ENCODE measurements around the gene SLC2A4. TPM values are rescaled to one million over a fixed set of nuclear protein-coding genes. Genes with fewer than 3 reads are reported as not detected.

Gene SLC2A4
- total and polyA plus RNA-seq, 5 donors, result 57.6 to 146 (median 102) TPM

DNA sequence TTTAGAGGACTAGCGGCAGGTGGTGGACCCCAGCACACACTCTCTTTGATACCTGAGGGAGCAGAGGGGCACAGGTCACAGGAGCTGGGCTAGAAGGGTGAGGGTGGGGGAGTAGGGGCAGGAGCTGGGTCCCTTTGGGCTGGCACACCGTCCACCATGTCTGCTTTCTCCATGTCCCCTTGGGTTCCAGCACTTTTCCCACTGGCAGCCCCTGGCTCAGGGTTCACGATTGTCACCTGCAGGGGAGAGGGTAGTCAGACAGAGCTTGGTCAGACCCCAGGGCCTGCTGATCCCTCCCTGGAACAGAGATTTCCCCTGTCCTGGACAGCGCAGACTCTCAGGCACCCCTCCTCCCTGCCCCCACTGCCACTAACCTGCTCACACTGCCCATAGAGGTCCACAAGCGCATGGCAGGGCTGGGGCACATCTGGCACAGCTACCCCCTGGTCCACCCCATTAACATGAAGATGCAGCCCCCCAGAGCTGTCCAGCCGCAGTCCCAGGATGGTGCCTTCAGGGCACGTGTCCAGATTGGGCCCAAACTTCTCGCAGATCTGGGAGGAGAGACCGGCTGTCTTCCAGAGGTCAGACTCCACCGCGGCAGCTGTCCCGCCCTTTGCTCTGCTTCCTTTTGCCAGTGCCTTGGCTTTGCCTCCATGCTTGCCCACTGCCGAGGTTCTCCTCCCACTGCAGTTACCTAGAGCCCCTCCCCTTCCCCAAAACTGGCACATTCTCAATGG, 36.8 kb downstream of the SLC2A4 start:
- no peak overlapping the region for H3K4me3 ChIP-seq (ENCODE audit: low read length)
- 88% methylated on average over 13 of the region's 13 CpGs for WGBS

DNA sequence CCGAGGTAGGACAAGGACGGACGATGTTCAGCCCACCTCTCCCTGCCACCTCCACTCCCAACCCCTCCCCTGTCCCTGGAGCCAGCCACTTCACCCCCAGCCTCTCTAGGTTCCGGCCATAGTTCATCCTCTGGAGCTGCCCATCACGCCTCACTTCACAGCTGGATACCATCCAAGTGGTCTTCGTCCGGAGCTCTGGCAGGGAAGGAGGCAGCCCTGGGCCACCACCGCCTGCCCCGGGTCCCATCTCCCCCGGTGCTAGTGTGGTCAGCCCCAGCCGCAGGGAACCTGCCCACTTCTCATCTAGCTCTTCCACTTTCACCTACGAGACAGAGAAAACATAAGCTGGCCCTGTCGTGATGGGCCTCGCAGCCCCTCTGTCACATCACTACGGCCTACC, 39.9 kb downstream of the SLC2A4 start:
- intact Hi-C loops (cut with DNase I), result no loop called here
- Histone ChIP-seq H3K9me3 (ENCODE audit: control insufficient read depth, low read length) (no peaks in the 10 kb centered on the region), H3K4me1 (ENCODE audit: control insufficient read depth, insufficient read depth, low read length) (no peaks in the 10 kb centered on the region), H3K27me3 (ENCODE audit: control insufficient read depth, insufficient read depth) (no peaks in the 10 kb centered on the region), H3K27ac (ENCODE audit: low read length) (no peak overlapping the region), H3K4me3 (ENCODE audit: low read length) (no peak overlapping the region)
- WGBS, result 88% methylated on average over 15 of the region's 15 CpGs
- ATAC-seq (no peak), DNase-seq (peak in 2 of 3 donors; percentile 6 to 25)

More for the DNA sequence above, 36.8 kb downstream of the SLC2A4 start:
- peaks cover 3% of the 10 kb centered on the region for H3K4me1 ChIP-seq (ENCODE audit: control insufficient read depth, insufficient read depth, low read length)
- H3K9me3 ChIP-seq (ENCODE audit: control insufficient read depth, low read length), result no peaks in the 10 kb centered on the region
- ATAC-seq (no peak), DNase-seq (peak in 1 of 3 donors; percentile 46)
- H3K27me3 ChIP-seq (ENCODE audit: control insufficient read depth, insufficient read depth), result no peaks in the 10 kb centered on the region
- H3K27ac ChIP-seq (ENCODE audit: low read length), result no peak overlapping the region
- intact Hi-C loops (cut with DNase I), result no loop called here

DNA sequence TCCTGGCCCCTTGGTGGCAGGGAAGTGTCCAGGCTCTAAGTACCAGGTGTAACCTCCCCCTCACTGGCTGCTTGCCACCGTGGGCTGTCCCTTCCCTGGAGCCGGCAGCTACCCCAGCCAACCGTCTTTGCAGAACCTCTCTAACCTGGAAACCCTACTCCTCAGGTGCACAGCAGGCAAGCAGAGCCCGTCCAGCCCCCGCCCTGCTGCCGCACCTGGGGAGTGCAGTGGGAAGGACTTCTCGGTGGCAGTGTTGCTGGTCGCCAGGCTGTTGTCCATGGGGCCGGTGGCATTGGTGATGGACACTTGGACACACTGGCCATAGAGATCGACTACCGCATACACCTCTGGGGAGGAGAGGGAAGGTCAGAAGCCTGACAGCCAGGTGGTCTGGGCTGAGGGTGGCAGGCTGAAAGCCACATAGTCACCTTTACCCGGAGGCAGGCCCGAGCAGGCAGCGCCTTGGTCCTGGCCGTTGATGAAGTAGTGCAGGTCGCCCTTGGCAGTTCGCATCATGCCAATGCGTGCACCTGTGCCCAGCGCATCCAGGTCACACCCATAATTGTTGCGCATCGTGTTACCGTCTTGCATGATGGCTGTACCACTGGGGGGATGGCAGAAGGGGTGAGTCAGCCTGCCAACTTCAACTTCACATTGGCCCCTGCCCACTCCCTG, 41.1 kb downstream of the SLC2A4 start:
- no peaks in the 10 kb centered on the region for H3K27me3 ChIP-seq (ENCODE audit: control insufficient read depth, insufficient read depth)
- no peak overlapping the region for H3K27ac ChIP-seq (ENCODE audit: low read length)
- 93% methylated on average over 22 of the region's 22 CpGs for WGBS
- no peaks in the 10 kb centered on the region for H3K4me1 ChIP-seq (ENCODE audit: control insufficient read depth, insufficient read depth, low read length)
- no peak overlapping the region for H3K4me3 ChIP-seq (ENCODE audit: low read length)
- intact Hi-C loops (cut with DNase I), result no loop called here
- H3K9me3 ChIP-seq (ENCODE audit: control insufficient read depth, low read length), result no peaks in the 10 kb centered on the region
- peak in 2 of 3 donors; percentile 11 to 49 for DNase-seq
- ATAC-seq, result no peak

DNA sequence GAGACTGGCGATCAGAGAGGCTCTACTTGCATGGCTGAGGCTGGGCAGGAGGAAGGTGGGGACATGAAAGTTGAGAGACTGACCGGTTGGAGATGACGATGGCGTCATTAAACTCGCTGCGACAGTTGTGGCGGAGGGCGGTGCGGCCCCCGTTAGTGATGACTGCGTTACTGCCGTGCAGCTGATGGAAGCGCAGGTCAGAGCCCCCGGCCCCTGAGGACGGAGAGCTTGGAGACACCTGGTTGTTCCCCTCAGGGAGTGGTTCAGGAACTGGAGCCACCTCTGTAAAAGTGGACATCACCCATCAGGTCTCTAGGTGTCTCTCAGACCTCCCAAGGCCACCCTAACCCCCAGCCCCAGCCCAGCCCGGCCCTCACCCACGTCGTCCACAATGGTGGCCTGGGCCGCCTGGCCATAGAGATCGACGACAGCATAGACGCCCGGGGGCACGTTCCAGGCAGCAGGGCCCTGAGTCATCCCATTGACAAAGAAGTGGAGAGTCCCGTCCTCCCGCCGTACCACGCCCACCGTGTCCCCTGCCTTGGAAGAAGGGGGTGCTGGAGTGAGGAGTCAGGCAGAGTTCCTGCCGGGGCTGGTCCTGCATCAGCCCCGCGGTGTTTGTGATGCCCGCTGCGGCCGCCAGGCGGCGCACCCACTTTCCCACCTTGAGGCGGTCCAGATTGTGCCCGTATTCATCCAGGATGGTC, 42.4 kb downstream of the SLC2A4 start:
- intact Hi-C loops (cut with DNase I), result no loop called here
- H3K27me3 ChIP-seq (ENCODE audit: control insufficient read depth, insufficient read depth), result no peaks in the 10 kb centered on the region
- no peaks in the 10 kb centered on the region for H3K4me1 ChIP-seq (ENCODE audit: control insufficient read depth, insufficient read depth, low read length)
- H3K9me3 ChIP-seq (ENCODE audit: control insufficient read depth, low read length), result no peaks in the 10 kb centered on the region
- no peak overlapping the region for H3K27ac ChIP-seq (ENCODE audit: low read length)
- WGBS, result 63% methylated on average over 39 of the region's 39 CpGs
- ATAC-seq, result peak in 1 of 2 donors; percentile 24
- no peak overlapping the region for H3K4me3 ChIP-seq (ENCODE audit: low read length)
- peak; percentile 51 to 84 (median 84) for DNase-seq

DNA sequence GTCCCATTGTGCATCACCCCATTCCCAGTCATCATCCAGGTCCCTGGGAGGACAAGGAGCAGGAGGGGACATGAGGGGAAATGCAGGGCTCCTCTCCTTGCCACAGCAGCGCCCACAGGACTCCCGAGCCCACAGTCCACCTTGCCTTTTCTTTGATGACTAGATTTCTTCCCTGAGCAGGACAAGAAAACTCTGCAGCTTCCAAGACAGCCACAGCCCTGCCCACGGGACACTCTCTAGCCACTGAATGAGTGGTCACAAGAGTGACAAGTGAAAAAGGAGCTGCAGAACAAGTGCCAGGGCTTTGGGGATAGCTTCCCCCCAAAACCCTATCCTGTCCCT, 42.9 kb downstream of the SLC2A4 start:
- Histone ChIP-seq H3K27ac (ENCODE audit: low read length) (no peak overlapping the region), H3K9me3 (ENCODE audit: control insufficient read depth, low read length) (no peaks in the 10 kb centered on the region), H3K4me1 (ENCODE audit: control insufficient read depth, insufficient read depth, low read length) (no peaks in the 10 kb centered on the region), H3K4me3 (ENCODE audit: low read length) (no peak overlapping the region), H3K27me3 (ENCODE audit: control insufficient read depth, insufficient read depth) (no peaks in the 10 kb centered on the region)
- WGBS, result 89% methylated on average over 3 of the region's 3 CpGs
- intact Hi-C loops (cut with DNase I), result no loop called here
- DNase-seq (no peak), ATAC-seq (no peak)

DNA sequence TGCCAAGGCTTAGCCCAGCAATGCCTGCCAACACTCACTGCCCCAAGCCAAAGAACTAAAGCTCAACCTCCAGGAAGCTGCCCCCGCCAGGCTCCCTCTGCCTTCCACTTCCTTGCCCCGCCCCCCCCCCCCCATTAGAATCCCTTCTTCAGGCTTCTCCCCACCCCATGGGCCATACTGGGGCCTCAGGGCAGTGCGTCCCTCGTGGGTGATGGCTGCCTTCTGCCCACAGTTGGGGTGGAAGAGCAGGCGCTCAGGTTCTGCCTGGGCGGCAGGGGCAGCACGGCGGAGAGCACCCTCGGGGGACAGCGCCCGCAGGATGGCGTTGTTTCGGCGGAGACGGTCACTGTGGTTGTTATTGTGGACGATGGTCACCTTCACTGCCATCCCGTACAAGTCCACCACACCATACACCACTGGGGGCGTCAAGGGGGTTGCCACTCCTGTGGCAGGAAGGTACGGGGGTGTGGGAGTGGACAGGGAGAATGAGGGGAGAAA, 43.6 kb downstream of the SLC2A4 start:
- intact Hi-C loops (cut with DNase I), result no loop called here
- Histone ChIP-seq H3K4me3 (ENCODE audit: low read length) (no peak overlapping the region), H3K27ac (ENCODE audit: low read length) (no peak overlapping the region), H3K9me3 (ENCODE audit: control insufficient read depth, low read length) (no peaks in the 10 kb centered on the region), H3K4me1 (ENCODE audit: control insufficient read depth, insufficient read depth, low read length) (no peaks in the 10 kb centered on the region), H3K27me3 (ENCODE audit: control insufficient read depth, insufficient read depth) (no peaks in the 10 kb centered on the region)
- DNase-seq, result peak in 1 of 3 donors; percentile 32
- WGBS, result 90% methylated on average over 19 of the region's 19 CpGs
- no peak for ATAC-seq

DNA sequence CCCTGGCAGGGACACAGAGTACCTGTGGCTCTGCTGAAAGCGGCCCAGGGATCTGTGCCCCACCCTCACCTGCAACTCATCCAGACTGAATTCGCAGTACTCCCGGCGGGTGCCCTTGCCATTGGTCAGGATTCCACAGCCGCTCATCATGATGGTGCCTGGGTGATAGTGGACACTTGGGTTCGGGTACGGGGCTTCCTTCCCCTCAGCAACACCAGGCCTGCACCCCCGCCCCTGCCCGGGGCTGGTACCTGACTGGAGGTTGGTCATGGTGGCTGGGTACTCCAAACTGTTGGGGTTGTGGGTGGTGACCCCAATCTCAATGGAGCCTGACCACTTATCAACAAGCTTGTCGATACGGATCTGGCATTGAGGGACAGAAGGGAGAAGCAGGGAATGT, 44.7 kb downstream of the SLC2A4 start:
- intact Hi-C loops (cut with DNase I), result no loop called here
- WGBS, result 91% methylated on average over 11 of the region's 11 CpGs
- peak in 2 of 3 donors; percentile 6 to 28 for DNase-seq

DNA sequence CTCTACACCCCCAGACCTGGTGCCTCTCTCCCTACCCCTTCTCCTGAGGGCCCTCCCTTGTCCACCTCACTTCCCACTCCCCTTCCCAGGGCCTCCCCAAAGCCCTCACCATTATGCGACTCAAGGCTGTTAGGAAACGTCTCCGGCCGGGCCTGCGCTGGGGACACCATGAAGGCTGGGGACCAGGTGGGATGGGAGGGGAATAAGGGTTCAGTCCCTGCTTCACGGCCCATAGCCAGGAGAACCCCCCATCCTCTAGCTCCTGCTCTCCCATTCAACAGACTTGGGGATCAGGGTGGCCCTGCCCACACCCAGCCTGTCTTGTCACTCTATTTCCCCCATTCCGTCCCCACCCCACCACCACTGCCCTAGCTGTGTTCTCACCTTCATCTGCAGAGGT, 45.5 kb downstream of the SLC2A4 start:
- Histone ChIP-seq H3K9me3 (ENCODE audit: control insufficient read depth, low read length) (no peaks in the 10 kb centered on the region), H3K4me1 (ENCODE audit: control insufficient read depth, insufficient read depth, low read length) (no peaks in the 10 kb centered on the region), H3K4me3 (ENCODE audit: low read length) (no peak overlapping the region), H3K27ac (ENCODE audit: low read length) (no peak overlapping the region), H3K27me3 (ENCODE audit: control insufficient read depth, insufficient read depth) (no peaks in the 10 kb centered on the region)
- intact Hi-C loops (cut with DNase I), result no loop called here
- WGBS, result 87% methylated on average over 7 of the region's 7 CpGs
- ATAC-seq (no peak), DNase-seq (peak in 2 of 3 donors; percentile 14 to 29)

More for the DNA sequence above, 44.7 kb downstream of the SLC2A4 start:
- no peaks in the 10 kb centered on the region for H3K9me3 ChIP-seq (ENCODE audit: control insufficient read depth, low read length)
- H3K27me3 ChIP-seq (ENCODE audit: control insufficient read depth, insufficient read depth), result no peaks in the 10 kb centered on the region
- no peaks in the 10 kb centered on the region for H3K4me1 ChIP-seq (ENCODE audit: control insufficient read depth, insufficient read depth, low read length)
- H3K4me3 ChIP-seq (ENCODE audit: low read length), result no peak overlapping the region
- no peak for ATAC-seq
- no peak overlapping the region for H3K27ac ChIP-seq (ENCODE audit: low read length)

DNA sequence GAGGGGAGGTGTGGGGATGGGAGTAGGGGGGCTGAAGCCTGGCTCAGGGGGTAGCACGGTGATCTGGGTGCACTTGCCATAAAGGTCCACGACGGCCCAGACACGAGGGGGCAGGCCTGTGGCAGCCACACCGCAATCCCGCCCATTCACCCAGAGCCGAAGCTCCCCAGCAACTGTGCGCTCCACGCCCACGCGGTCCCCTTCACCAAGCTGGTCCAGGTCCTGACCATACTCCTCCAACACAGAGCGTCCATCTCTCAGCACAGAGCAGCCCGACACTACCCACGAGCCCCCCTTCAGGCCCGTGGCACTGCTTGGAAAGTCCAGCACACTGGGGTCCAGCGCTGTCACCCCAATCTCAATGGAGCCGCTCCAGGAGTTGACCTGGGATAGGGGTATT, 46.0 kb downstream of the SLC2A4 start:
- no peaks in the 10 kb centered on the region for H3K27me3 ChIP-seq (ENCODE audit: control insufficient read depth, insufficient read depth)
- H3K4me3 ChIP-seq (ENCODE audit: low read length), result no peak overlapping the region
- DNase-seq (peak in 2 of 3 donors; percentile 12 to 50), ATAC-seq (no peak)
- 87% methylated on average over 17 of the region's 17 CpGs for WGBS
- no peak overlapping the region for H3K27ac ChIP-seq (ENCODE audit: low read length)
- no peaks in the 10 kb centered on the region for H3K4me1 ChIP-seq (ENCODE audit: control insufficient read depth, insufficient read depth, low read length)
- intact Hi-C loops (cut with DNase I), result no loop called here
- no peaks in the 10 kb centered on the region for H3K9me3 ChIP-seq (ENCODE audit: control insufficient read depth, low read length)

DNA sequence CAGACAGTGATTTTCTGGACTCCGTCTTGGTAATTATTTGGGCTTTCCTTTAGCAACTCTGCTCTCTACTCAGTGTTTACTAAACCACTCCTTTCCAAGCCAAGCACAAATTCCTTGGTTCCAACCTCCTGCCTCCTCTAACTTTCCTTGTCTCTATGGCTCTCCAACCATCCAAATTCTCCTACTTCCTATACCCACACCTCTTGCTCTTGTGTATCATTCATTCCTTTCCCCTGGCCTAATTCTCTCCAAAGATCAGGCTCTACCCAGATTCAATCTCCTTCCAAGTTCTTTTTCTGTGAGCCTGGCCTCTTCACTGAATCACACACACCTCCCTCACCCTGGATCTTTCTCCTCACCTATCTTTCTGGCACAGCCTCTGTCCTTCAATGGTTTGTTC, 46.5 kb downstream of the SLC2A4 start:
- no peak for ATAC-seq
- no peak overlapping the region for H3K4me3 ChIP-seq (ENCODE audit: low read length)
- intact Hi-C loops (cut with DNase I), result no loop called here
- H3K27ac ChIP-seq (ENCODE audit: low read length), result no peak overlapping the region
- H3K9me3 ChIP-seq (ENCODE audit: control insufficient read depth, low read length), result no peaks in the 10 kb centered on the region
- no peak for DNase-seq
- H3K4me1 ChIP-seq (ENCODE audit: control insufficient read depth, insufficient read depth, low read length), result no peaks in the 10 kb centered on the region
- WGBS, result 69% methylated on average over 1 of the region's 1 CpG
- no peaks in the 10 kb centered on the region for H3K27me3 ChIP-seq (ENCODE audit: control insufficient read depth, insufficient read depth)

DNA sequence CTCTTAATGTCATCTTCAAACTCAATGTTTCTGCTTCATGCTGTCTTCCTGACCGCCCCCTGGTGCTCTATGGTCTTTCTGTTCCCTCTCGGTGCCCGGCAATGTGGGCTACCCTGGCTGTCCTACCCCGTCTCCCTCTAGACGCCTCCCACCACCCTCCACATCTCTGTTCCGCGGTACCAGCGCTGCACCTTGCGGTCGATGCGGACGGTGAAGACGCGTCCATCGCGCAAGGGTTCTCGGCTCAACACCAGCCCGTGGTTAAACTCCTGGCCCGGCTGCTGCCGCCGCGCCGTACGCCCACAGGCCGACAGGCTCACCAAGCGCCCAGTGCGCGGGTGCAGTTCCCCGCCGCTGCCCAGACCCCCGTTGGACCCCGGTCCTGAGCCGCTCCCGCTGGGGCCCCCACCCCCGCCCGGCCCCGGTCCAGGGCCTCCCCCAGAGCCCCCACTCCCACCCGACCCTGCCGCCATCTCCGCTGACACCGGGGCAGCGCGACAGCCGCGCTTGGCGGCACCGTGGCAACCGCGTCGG, 47.4 kb downstream of the SLC2A4 start, which contains the start of gene NEURL4:
Gene NEURL4, minus strand, starts transcription at position 496 of the 534 bp plus-strand sequence. Its CDS starts 23 bp downstream, at position 473.
- no peaks in the 10 kb centered on the region for H3K27me3 ChIP-seq (ENCODE audit: control insufficient read depth, insufficient read depth)
- intact Hi-C loops (cut with DNase I), result no loop called here
- H3K4me3 ChIP-seq (ENCODE audit: low read length), result peak within 1 kb of the TSS; percentile 69
- under 1% methylated on average over 50 of the region's 50 CpGs for WGBS
- no peak for ATAC-seq
- no peaks in the 10 kb centered on the region for H3K9me3 ChIP-seq (ENCODE audit: control insufficient read depth, low read length)
- H3K27ac ChIP-seq (ENCODE audit: low read length), result peak within 1 kb of the TSS; percentile 89
- H3K4me1 ChIP-seq (ENCODE audit: control insufficient read depth, insufficient read depth, low read length), result no peaks in the 10 kb centered on the region
- DNase-seq, result no peak

Measured in right cardiac atrium (tissue), 5 donors.